Caco-2 (cell line): ENCODE results near the gene APC2. TPM values are rescaled to one million over a fixed set of nuclear protein-coding genes. Genes with fewer than 3 reads are reported as not detected.

Source experiments
- BruUV-seq: library from RNA; stranded (reverse); fragments of 400-500 nt; replicated peaks from 2 replicates; lab custom pipeline; 2021; lab: Mats Ljungman, UMichigan
- CTCF ChIA-PET: fragments of 300-600 bp; sonication (Branson Sonifier 250); formaldehyde crosslinking; loops from one replicate; lab custom pipeline; 2022; ENCODE audit warnings: antibody characterized with exemption; lab: Charles Lee
- POLR2A ChIA-PET: fragments of 300-600 bp; sonication (Branson Sonifier 250); formaldehyde crosslinking; loops from one replicate; lab custom pipeline; 2022; ENCODE audit warnings: antibody characterized with exemption; lab: Charles Lee
- DNase-seq, 2 experiments: peaks; one replicate each; pipeline versions ENCODE4 v3.0.0 to v3.0.0-alpha.2; 2020 to 2022
- H3K27me3 ChIP-seq: replicated peaks from 2 replicates; pipeline ENCODE4 v1.6.0; 2011; ENCODE audit warnings: low read length; ENCODE audit not compliant: control insufficient read depth, insufficient read depth
- H3K36me3 ChIP-seq: 2 replicates; pipeline ENCODE4 v1.5.1; 2011; ENCODE audit warnings: low read length; ENCODE audit not compliant: control insufficient read depth, insufficient read depth
- H3K4me1 ChIP-seq: fragments of 250-450 bp; sonication (Bioruptor Pico); 2 replicates; pipeline ENCODE4 v1.5.1; 2020; ENCODE audit warnings: mild to moderate bottlenecking
- H3K4me3 ChIP-seq: 2 replicates; pipeline ENCODE4 v1.5.1; 2011; ENCODE audit warnings: low read depth, mild to moderate bottlenecking, control low read depth, low read length
- H3K9me3 ChIP-seq: fragments of 250-450 bp; sonication (Bioruptor Pico); 2 replicates; pipeline ENCODE4 v1.5.1; 2020; ENCODE audit warnings: mild to moderate bottlenecking, moderate library complexity
- H3K27ac Mint-ChIP-seq: one replicate; pipeline ENCODE4 v1.8.0; 2022; ENCODE audit warnings: mixed read lengths; ENCODE audit not compliant: unreplicated experiment
- H3K27me3 Mint-ChIP-seq: one replicate; pipeline ENCODE4 v1.8.0; 2022; ENCODE audit warnings: mixed read lengths; ENCODE audit not compliant: insufficient read depth, unreplicated experiment
- H3K36me3 Mint-ChIP-seq: one replicate; pipeline ENCODE4 v1.8.0; 2022; ENCODE audit warnings: mild to moderate bottlenecking, mixed read lengths; ENCODE audit not compliant: insufficient read depth, unreplicated experiment
- H3K4me1 Mint-ChIP-seq: one replicate; pipeline ENCODE4 v1.8.0; 2022; ENCODE audit warnings: low read depth, mixed read lengths; ENCODE audit not compliant: unreplicated experiment
- H3K4me3 Mint-ChIP-seq: one replicate; pipeline ENCODE4 v1.8.0; 2022; ENCODE audit warnings: mild to moderate bottlenecking, moderate library complexity, mixed read lengths; ENCODE audit not compliant: unreplicated experiment
- H3K9me3 Mint-ChIP-seq: one replicate; pipeline ENCODE4 v1.8.0; 2022; ENCODE audit warnings: mixed read lengths; ENCODE audit not compliant: unreplicated experiment
- intact Hi-C: fragments of 100-400 bp; cut with micrococcal nuclease; formaldehyde crosslinking; loops from one replicate; pipeline ENCODE4 v1.10.0; 2022; ENCODE audit not compliant: unreplicated experiment
- total RNA-seq: library from RNA; stranded (reverse); gene quantifications from 2 replicates; pipeline ENCODE4 v1.2.3, GENCODE V29; 2022
- TF ChIP-seq, protein P1 (sequence below), 2 experiments: fragments of 200-600 bp in 1 of 2; IDR thresholded peaks; 1 replicate in 1 of 2; 2 replicates in 1 of 2; pipeline versions ENCODE4 v1.5.1 to v1.8.0; 2011 to 2022; ENCODE audit warnings: antibody characterized with exemption in 1 of 2, control low read depth in 1 of 2, inconsistent platforms in 1 of 2, low read depth in 1 of 2, low read length in 1 of 2, mild to moderate bottlenecking in 1 of 2, moderate library complexity in 1 of 2; ENCODE audit not compliant: insufficient read depth in 1 of 2, severe bottlenecking in 1 of 2, unreplicated experiment in 1 of 2

The APC2 gene
- total RNA-seq, 1 experiment from 2014 or later = 9.5 TPM

GRCh38 chr19:1455002-1455335 is 5.0 kb downstream of the APC2 start:
- TF ChIP-seq, protein P1, sequence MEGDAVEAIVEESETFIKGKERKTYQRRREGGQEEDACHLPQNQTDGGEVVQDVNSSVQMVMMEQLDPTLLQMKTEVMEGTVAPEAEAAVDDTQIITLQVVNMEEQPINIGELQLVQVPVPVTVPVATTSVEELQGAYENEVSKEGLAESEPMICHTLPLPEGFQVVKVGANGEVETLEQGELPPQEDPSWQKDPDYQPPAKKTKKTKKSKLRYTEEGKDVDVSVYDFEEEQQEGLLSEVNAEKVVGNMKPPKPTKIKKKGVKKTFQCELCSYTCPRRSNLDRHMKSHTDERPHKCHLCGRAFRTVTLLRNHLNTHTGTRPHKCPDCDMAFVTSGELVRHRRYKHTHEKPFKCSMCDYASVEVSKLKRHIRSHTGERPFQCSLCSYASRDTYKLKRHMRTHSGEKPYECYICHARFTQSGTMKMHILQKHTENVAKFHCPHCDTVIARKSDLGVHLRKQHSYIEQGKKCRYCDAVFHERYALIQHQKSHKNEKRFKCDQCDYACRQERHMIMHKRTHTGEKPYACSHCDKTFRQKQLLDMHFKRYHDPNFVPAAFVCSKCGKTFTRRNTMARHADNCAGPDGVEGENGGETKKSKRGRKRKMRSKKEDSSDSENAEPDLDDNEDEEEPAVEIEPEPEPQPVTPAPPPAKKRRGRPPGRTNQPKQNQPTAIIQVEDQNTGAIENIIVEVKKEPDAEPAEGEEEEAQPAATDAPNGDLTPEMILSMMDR (IDR thresholded peaks at IDR 0.05; ENCODE audit: insufficient read depth in 1 of 2, low read depth in 1 of 2, low read length in 1 of 2, severe bottlenecking in 1 of 2, unreplicated experiment in 1 of 2) = no peak
- BruUV-seq = no TSS peak
- peaks cover 50% of the 10 kb centered on the region for H3K36me3 Mint-ChIP-seq
- no peaks in the 10 kb centered on the region for H3K36me3 ChIP-seq
- H3K9me3 Mint-ChIP-seq = no peaks in the 10 kb centered on the region
- no peaks in the 10 kb centered on the region for H3K9me3 ChIP-seq
- no peak overlapping the region for H3K4me3 Mint-ChIP-seq
- POLR2A ChIA-PET = no interaction called here
- no peak for DNase-seq
- no peak overlapping the region for H3K27ac Mint-ChIP-seq
- peaks cover 4% of the 10 kb centered on the region for H3K27me3 Mint-ChIP-seq
- H3K4me1 ChIP-seq = no peaks in the 10 kb centered on the region
- no peaks in the 10 kb centered on the region for H3K4me1 Mint-ChIP-seq
- CTCF ChIA-PET = interaction anchor here (0.7 kb wide), 2 partner anchors 10 to 81 kb away, joined by 4 to 5 read pairs; no protein-coding TSS in a partner anchor
- no peaks in the 10 kb centered on the region for H3K27me3 ChIP-seq
- intact Hi-C loops = no loop called here
- H3K4me3 ChIP-seq = no peak overlapping the region

DNA sequence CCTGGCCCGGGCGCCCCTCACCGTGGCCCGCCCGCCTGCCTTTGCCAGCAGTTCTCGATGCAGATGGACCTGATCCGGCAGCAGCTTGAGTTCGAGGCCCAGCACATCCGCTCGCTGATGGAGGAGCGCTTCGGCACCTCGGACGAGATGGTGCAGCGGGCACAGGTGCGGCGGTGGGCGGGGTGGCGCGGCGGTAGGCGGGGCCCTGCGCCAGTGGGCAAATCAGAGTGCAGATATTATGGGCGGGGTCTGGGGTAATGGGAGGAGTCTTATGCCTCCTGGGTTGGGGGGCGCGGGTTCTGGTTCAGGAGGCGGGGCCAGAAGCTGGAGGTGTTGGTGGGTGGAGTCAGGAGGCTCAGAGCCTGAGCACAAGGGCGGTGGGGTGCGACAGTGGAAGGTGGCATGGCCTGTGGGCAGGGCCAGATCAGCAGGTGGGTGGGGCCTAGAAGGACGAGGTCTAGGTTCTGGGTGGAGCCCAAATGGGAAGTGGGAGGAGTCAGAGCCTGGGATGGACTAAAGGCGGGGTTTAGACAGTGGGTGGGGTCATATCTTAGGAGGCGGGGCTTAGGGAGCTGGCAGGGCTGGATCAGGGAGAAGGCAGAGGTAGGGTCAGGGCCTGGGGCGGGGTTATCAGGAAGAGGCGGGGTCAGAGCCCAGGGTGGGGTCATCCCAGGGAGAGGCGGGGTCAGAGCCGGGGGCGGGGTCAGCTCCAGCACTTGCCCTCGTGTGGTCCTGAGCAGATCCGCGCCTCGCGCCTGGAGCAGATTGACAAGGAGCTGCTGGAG is 5.6 kb downstream of the APC2 start:
- H3K27me3 Mint-ChIP-seq = peaks cover 4% of the 10 kb centered on the region

DNA sequence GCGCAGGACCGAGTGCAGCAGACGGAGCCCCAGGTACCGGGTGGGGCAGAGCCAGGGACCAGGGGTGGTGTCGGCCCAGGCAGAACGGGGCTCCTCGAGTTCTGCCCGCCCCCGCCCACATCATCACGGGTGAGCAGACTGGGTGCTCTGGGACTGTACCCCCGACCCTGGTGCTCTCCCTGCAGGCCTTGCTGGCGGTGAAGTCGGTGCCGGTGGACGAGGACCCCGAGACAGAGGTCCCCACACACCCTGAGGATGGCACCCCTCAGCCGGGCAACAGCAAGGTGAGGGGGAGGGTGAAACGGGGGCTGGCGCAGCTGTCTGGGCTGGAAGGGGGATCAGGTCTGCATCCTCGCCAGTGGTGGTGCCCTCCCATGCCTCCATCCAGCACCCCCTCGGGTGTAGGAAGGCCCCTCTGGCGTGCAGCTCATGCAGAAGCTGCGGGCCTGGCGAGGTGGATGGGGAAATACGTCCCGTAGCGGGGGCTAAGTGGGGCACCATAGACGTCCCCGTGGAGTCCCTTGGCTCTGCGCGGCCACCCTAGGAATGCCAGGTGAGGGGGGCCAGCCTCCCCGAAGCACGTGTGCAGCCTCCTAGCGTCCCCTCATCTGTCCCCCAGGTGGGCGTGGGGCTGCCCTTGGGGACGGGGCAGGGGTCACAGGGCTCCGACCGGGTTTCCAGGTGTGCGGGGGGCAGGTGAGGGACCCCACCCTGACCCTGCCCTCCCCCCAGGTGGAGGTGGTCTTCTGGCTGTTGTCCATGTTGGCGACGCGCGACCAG is 6.4 kb downstream of the APC2 start:
- Mint-ChIP-seq H3K4me3 (no peak overlapping the region), H3K27me3 (no peaks in the 10 kb centered on the region), H3K4me1 (no peaks in the 10 kb centered on the region), H3K36me3 (peaks cover 40% of the 10 kb centered on the region), H3K9me3 (no peaks in the 10 kb centered on the region), H3K27ac (no peak overlapping the region)
- Histone ChIP-seq H3K4me1 (no peaks in the 10 kb centered on the region), H3K27me3 (no peaks in the 10 kb centered on the region), H3K9me3 (no peaks in the 10 kb centered on the region), H3K36me3 (no peaks in the 10 kb centered on the region; the same call in 1 of the 2 replicates), H3K4me3 (no peak overlapping the region)
- intact Hi-C loops = no loop called here
- BruUV-seq = no TSS peak
- ChIA-PET CTCF (no interaction called here), POLR2A (interaction anchor here (0.6 kb wide), 1 partner anchor 967 kb away, joined by 3 read pairs; no protein-coding TSS in a partner anchor)
- TF ChIP-seq, protein P1 (IDR thresholded peaks at IDR 0.05; ENCODE audit: insufficient read depth in 1 of 2, low read depth in 1 of 2, low read length in 1 of 2, severe bottlenecking in 1 of 2, unreplicated experiment in 1 of 2) = no peak
- DNase-seq = no peak

More for the DNA sequence above, 5.6 kb downstream of the APC2 start:
- Mint-ChIP-seq H3K36me3 (peaks cover 46% of the 10 kb centered on the region), H3K27ac (no peak overlapping the region), H3K4me1 (no peaks in the 10 kb centered on the region), H3K9me3 (no peaks in the 10 kb centered on the region), H3K4me3 (no peak overlapping the region)
- POLR2A ChIA-PET = interaction anchor here (0.5 kb wide), 1 partner anchor 154 kb away, joined by 3 read pairs; no protein-coding TSS in a partner anchor
- H3K27me3 ChIP-seq = no peaks in the 10 kb centered on the region
- CTCF ChIA-PET = no interaction called here
- H3K9me3 ChIP-seq = no peaks in the 10 kb centered on the region
- TF ChIP-seq, protein P1 (IDR thresholded peaks at IDR 0.05; ENCODE audit: insufficient read depth in 1 of 2, low read depth in 1 of 2, low read length in 1 of 2, severe bottlenecking in 1 of 2, unreplicated experiment in 1 of 2) = no peak
- no peaks in the 10 kb centered on the region; the same call in 1 of the 2 replicates for H3K36me3 ChIP-seq
- no peaks in the 10 kb centered on the region for H3K4me1 ChIP-seq
- intact Hi-C loops = no loop called here
- no TSS peak for BruUV-seq
- DNase-seq = peak; percentile 64 to 74
- H3K4me3 ChIP-seq = no peak overlapping the region
